Neural cell (in vitro differentiated cells): ENCODE results near the gene FAM76A. TPM values are rescaled to one million over a fixed set of nuclear protein-coding genes. Genes with fewer than 3 reads are reported as not detected.
"Not testable (repeated sequence)": the region's sequence is repeated elsewhere in the genome, so short reads cannot be mapped to it uniquely, and the experiment has no call there.

ENCODE experiments used
- H2AFZ ChIP-seq: fragments of 200-600, 300-800 bp; sonication (generic), shearing (Covaris generic); 2 replicates; pipeline ENCODE4 v1.6.0; 2014; ENCODE audit warnings: low read depth, mild to moderate bottlenecking, antibody characterized with exemption, low read length, moderate library complexity
- H3F3A ChIP-seq: fragments of 200-600 bp; shearing (Covaris generic); 2 replicates; pipeline ENCODE4 v1.6.1; 2016; ENCODE audit warnings: mild to moderate bottlenecking, moderate library complexity, mixed read lengths, antibody characterized with exemption, low read length; ENCODE audit not compliant: insufficient read depth, poor library complexity, severe bottlenecking
- H3K27ac ChIP-seq: fragments of 200-600, 300-800 bp; sonication (generic), shearing (Covaris generic); 2 replicates; pipeline ENCODE4 v1.5.1; 2014; ENCODE audit warnings: mild to moderate bottlenecking, low read length, moderate library complexity
- H3K27me3 ChIP-seq: fragments of 300-800, 200-600 bp; sonication (generic), shearing (Covaris generic); 2 replicates; pipeline ENCODE4 v1.6.0; 2014; ENCODE audit warnings: mild to moderate bottlenecking, low read depth, low read length, moderate library complexity; ENCODE audit not compliant: insufficient read depth
- H3K36me3 ChIP-seq: fragments of 300-800, 200-600 bp; sonication (generic), shearing (Covaris generic); 2 replicates; pipeline ENCODE4 v1.5.1; 2014; ENCODE audit warnings: mild to moderate bottlenecking, antibody characterized with exemption, low read length, moderate library complexity; ENCODE audit not compliant: insufficient read depth
- H3K4me2 ChIP-seq: fragments of 300-800, 200-600 bp; sonication (generic), shearing (Covaris generic); 2 replicates; pipeline ENCODE4 v1.6.0; 2014; ENCODE audit warnings: mild to moderate bottlenecking, low read length
- H3K4me3 ChIP-seq: fragments of 300-800, 200-600 bp; sonication (generic), shearing (Covaris generic); 2 replicates; pipeline ENCODE4 v1.5.1; 2014; ENCODE audit warnings: mild to moderate bottlenecking, low read length, moderate library complexity
- H3K79me2 ChIP-seq: fragments of 200-600 bp; shearing (Covaris generic); replicated peaks from 2 replicates; pipeline ENCODE4 v1.6.0; 2014; ENCODE audit warnings: mild to moderate bottlenecking, low read length, moderate library complexity; ENCODE audit not compliant: insufficient read depth
- H3K9ac ChIP-seq: fragments of 300-800, 200-600 bp; sonication (generic), shearing (Covaris generic); 2 replicates; pipeline ENCODE4 v1.6.1; 2016; ENCODE audit warnings: mild to moderate bottlenecking, low read length, mixed read lengths
- H3K9me2 ChIP-seq: fragments of 200-600 bp; shearing (Covaris generic); 2 replicates; pipeline ENCODE4 v1.6.1; 2016; ENCODE audit warnings: mild to moderate bottlenecking, low read length, mixed read lengths; ENCODE audit not compliant: insufficient read depth
- H3K9me3 ChIP-seq: fragments of 200-600, 300-800 bp; sonication (generic), shearing (Covaris generic); 2 replicates; pipeline ENCODE4 v1.6.1; 2016; ENCODE audit warnings: mild to moderate bottlenecking, mixed run types, low read length, moderate library complexity, mixed read lengths
- H4K20me1 ChIP-seq: fragments of 200-600 bp; shearing (Covaris generic); 2 replicates; pipeline ENCODE4 v1.6.1; 2016; ENCODE audit warnings: mild to moderate bottlenecking, mixed run types; ENCODE audit not compliant: insufficient read depth
- CTCF ChIP-seq: fragments of 450-650 bp; IDR thresholded peaks from 2 replicates; pipeline ENCODE4 v1.5.1; 2014; ENCODE audit warnings: antibody characterized with exemption, mild to moderate bottlenecking, moderate library complexity; ENCODE audit not compliant: poor library complexity, severe bottlenecking
- EP300 ChIP-seq: fragments of 450-650 bp; conservative IDR thresholded peaks from 2 replicates; pipeline ENCODE4 v1.6.1; 2014; ENCODE audit warnings: antibody characterized with exemption, mild to moderate bottlenecking, moderate library complexity; ENCODE audit not compliant: poor library complexity, severe bottlenecking
- EZH2 ChIP-seq: fragments of 200-600, 300-800 bp; shearing (Covaris generic), sonication (generic); IDR thresholded peaks from 2 replicates; pipeline ENCODE4 v1.6.1; 2014; ENCODE audit warnings: antibody characterized with exemption, low read length, borderline replicate concordance, mild to moderate bottlenecking; ENCODE audit not compliant: insufficient read depth, poor library complexity, severe bottlenecking
- MXI1 ChIP-seq: fragments of 450-650 bp; conservative IDR thresholded peaks from 2 replicates; pipeline ENCODE4 v1.6.1; 2014; ENCODE audit warnings: antibody characterized with exemption, mild to moderate bottlenecking; ENCODE audit not compliant: poor library complexity, severe bottlenecking
- POLR2AphosphoS5 ChIP-seq: IDR thresholded peaks from 2 replicates; pipeline ENCODE4 v1.6.1; 2012
- RAD21 ChIP-seq: fragments of 450-650 bp; conservative IDR thresholded peaks from 2 replicates; pipeline ENCODE4 v1.6.1; 2014; ENCODE audit warnings: antibody characterized with exemption, mild to moderate bottlenecking, moderate library complexity
- SMC3 ChIP-seq: fragments of 450-650 bp; conservative IDR thresholded peaks from 2 replicates; pipeline ENCODE4 v1.6.1; 2014; ENCODE audit warnings: antibody characterized with exemption, mild to moderate bottlenecking, moderate library complexity; ENCODE audit not compliant: poor library complexity
- TAF1 ChIP-seq: IDR thresholded peaks from 2 replicates; pipeline ENCODE4 v1.6.1; 2012; ENCODE audit warnings: low read depth
- polyA plus RNA-seq: library from polyadenylated mRNA; depleted of rRNA; stranded (reverse); fragments of >200 nt; gene quantifications from 2 replicates; pipeline ENCODE4 v1.2.3, GENCODE V29; 2014
- TF ChIP-seq, protein P1 (sequence below): IDR thresholded peaks from 2 replicates; pipeline ENCODE4 v1.6.1; 2012; ENCODE audit warnings: borderline replicate concordance

The FAM76A gene
- polyA plus RNA-seq, 1 donor from 2014 or later, result 14.5 TPM

DNA sequence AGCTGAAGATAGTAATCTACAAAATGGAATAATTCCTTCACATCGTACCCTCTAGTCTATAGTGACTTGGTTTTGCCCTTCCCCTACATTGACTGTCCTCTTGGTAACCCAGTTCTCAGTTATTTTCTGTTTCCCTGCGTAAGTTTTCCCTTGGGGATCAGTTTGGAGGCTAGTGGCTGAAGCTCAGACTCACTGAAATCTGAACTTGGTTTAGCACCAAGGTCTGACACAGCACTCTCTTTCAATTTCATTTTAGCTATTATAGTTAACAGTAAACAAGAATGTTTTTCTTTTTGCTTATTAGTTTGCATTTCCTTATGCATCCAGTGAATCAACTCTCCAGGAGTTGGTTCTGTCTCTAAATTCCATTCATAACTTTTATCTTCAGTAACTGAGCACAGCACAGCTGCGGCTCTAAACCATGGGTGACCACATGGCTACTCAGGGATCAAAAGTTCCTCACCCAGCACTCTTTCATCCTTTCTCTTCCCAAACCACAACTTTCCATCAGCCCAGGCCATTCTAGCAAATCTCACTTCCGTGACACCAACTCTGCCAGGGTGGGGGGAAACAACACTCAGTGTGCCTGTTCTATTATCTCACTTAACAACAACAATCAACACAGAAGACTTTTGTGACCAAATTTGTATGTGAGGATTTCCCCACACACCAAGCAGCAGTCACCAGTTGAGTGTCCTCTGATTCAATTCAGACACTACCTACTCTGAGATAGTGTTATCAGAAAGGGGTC, 36.2 kb upstream of the FAM76A start:
- Histone ChIP-seq H3K4me3 (no peak overlapping the region), H2AFZ (no peak overlapping the region), H3K9me3 (no peaks in the 10 kb centered on the region), H3K9ac (no peak overlapping the region), H3K79me2 (no peaks in the 10 kb centered on the region), H3F3A (no peaks in the 10 kb centered on the region), H4K20me1 (no peaks in the 10 kb centered on the region), H3K9me2 (no peaks in the 10 kb centered on the region), H3K27me3 (no peaks in the 10 kb centered on the region), H3K27ac (no peak overlapping the region), H3K36me3 (no peaks in the 10 kb centered on the region), H3K4me2 (no peak overlapping the region)
- TF ChIP-seq RAD21, result no peak
- TF ChIP-seq MXI1, result no peak
- no peak for TF ChIP-seq CTCF
- TF ChIP-seq, protein P1, sequence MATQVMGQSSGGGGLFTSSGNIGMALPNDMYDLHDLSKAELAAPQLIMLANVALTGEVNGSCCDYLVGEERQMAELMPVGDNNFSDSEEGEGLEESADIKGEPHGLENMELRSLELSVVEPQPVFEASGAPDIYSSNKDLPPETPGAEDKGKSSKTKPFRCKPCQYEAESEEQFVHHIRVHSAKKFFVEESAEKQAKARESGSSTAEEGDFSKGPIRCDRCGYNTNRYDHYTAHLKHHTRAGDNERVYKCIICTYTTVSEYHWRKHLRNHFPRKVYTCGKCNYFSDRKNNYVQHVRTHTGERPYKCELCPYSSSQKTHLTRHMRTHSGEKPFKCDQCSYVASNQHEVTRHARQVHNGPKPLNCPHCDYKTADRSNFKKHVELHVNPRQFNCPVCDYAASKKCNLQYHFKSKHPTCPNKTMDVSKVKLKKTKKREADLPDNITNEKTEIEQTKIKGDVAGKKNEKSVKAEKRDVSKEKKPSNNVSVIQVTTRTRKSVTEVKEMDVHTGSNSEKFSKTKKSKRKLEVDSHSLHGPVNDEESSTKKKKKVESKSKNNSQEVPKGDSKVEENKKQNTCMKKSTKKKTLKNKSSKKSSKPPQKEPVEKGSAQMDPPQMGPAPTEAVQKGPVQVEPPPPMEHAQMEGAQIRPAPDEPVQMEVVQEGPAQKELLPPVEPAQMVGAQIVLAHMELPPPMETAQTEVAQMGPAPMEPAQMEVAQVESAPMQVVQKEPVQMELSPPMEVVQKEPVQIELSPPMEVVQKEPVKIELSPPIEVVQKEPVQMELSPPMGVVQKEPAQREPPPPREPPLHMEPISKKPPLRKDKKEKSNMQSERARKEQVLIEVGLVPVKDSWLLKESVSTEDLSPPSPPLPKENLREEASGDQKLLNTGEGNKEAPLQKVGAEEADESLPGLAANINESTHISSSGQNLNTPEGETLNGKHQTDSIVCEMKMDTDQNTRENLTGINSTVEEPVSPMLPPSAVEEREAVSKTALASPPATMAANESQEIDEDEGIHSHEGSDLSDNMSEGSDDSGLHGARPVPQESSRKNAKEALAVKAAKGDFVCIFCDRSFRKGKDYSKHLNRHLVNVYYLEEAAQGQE, result no peak
- no peak for TF ChIP-seq EP300

GRCh38 chr1:27690183-27690582, 35.6 kb upstream of the FAM76A start:
- no peak overlapping the region for H3K9ac ChIP-seq
- no peaks in the 10 kb centered on the region for H4K20me1 ChIP-seq
- no peaks in the 10 kb centered on the region for H3K79me2 ChIP-seq
- no peak overlapping the region for H3K4me3 ChIP-seq
- no peak overlapping the region for H2AFZ ChIP-seq
- H3K27me3 ChIP-seq, result no peaks in the 10 kb centered on the region
- H3K27ac ChIP-seq, result no peak overlapping the region
- H3K9me3 ChIP-seq, result no peaks in the 10 kb centered on the region
- no peak overlapping the region for H3K4me2 ChIP-seq
- H3K9me2 ChIP-seq, result no peaks in the 10 kb centered on the region
- H3F3A ChIP-seq, result no peaks in the 10 kb centered on the region
- TF ChIP-seq, protein P1, result no peak
- TF ChIP-seq MXI1, result no peak
- no peak for TF ChIP-seq POLR2AphosphoS5
- no peak for TF ChIP-seq SMC3
- no peak for TF ChIP-seq TAF1
- no peak for TF ChIP-seq EZH2
- no peak for TF ChIP-seq RAD21
- TF ChIP-seq CTCF, result no peak
- TF ChIP-seq EP300, result no peak
- no peaks in the 10 kb centered on the region for H3K36me3 ChIP-seq

DNA sequence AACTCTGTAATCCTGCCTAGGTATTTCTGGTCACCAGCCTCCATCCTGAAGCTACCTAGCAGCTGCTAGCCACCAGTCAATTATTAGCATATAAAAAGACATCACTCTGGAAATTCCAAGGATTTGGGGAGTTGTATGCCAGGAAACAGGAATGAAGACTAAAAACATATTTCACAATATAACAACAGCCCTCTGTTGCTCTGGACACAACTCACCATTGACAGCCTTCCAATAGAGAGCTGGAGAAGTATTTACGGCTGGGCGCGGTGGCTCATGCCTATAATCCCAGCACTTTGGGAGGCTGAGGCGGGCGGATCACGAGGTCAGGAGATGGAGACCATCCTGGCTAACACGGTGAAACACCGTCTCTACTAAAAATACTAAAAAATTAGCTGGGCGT, 28.9 kb upstream of the FAM76A start:
- not testable (repeated sequence) for H3K4me2 ChIP-seq, H3K36me3 ChIP-seq, H3K27me3 ChIP-seq, H2AFZ ChIP-seq, H3F3A ChIP-seq, H3K4me3 ChIP-seq, H4K20me1 ChIP-seq, H3K27ac ChIP-seq, H3K9ac ChIP-seq, H3K9me3 ChIP-seq, H3K9me2 ChIP-seq, H3K79me2 ChIP-seq
